Cardiac fibroblast (primary cell): Measurements from ENCODE around the gene CPSF4.
A peak's percentile ranks its signal among the peaks of the same experiment; 100 is the strongest.
"Not testable (repeated sequence)": the region's sequence is repeated elsewhere in the genome, so short reads cannot be mapped to it uniquely, and the experiment has no call there.

Experiments
- DNase-seq, 2 donors: peaks; one replicate each; pipeline versions ENCODE4 v3.0.0 to v3.0.0-alpha.2; 2010; ENCODE audit warnings: low read depth in 2 of 2
- H3K4me3 ChIP-seq, 2 donors: replicated peaks in 1 of 2; 1 replicate in 1 of 2; 2 replicates in 1 of 2; pipeline ENCODE4 v1.5.1; 2011; ENCODE audit warnings: low read depth in 2 of 2, low read length in 2 of 2, mild to moderate bottlenecking in 2 of 2, moderate library complexity in 1 of 2
- TF ChIP-seq, protein P1 (sequence below): IDR thresholded peaks from one replicate; pipeline ENCODE4 v1.5.1; 2011; ENCODE audit warnings: low read depth, mild to moderate bottlenecking, low read length, inconsistent platforms

The CPSF4 gene

GRCh38 chr7:99428972-99429566 is 9.7 kb upstream of the CPSF4 start:
- no peak overlapping the region for H3K4me3 ChIP-seq
- TF ChIP-seq, protein P1, sequence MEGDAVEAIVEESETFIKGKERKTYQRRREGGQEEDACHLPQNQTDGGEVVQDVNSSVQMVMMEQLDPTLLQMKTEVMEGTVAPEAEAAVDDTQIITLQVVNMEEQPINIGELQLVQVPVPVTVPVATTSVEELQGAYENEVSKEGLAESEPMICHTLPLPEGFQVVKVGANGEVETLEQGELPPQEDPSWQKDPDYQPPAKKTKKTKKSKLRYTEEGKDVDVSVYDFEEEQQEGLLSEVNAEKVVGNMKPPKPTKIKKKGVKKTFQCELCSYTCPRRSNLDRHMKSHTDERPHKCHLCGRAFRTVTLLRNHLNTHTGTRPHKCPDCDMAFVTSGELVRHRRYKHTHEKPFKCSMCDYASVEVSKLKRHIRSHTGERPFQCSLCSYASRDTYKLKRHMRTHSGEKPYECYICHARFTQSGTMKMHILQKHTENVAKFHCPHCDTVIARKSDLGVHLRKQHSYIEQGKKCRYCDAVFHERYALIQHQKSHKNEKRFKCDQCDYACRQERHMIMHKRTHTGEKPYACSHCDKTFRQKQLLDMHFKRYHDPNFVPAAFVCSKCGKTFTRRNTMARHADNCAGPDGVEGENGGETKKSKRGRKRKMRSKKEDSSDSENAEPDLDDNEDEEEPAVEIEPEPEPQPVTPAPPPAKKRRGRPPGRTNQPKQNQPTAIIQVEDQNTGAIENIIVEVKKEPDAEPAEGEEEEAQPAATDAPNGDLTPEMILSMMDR = no peak
- DNase-seq = no peak

DNA sequence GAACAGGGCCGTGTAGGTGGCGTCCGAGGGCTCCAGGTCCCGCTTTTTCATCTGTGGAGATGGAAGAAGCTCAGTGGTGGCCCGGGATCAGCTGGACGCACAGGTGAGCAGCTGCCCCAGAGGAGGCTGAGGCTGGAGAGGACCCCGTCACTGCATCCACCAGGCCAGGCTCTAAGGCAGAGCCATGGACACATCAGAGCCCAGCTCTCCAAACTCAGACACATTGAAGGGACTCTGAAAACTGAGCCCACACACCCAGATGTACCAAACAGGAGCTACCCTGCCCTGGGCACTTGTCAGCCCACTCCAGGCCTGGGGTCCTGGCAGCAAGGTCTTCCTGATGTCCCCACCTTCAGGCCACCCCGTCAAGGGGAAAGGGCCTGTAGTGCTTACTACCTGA is 9.0 kb upstream of the CPSF4 start:
- DNase-seq = no peak
- H3K4me3 ChIP-seq = no peak overlapping the region
- TF ChIP-seq, protein P1 = no peak

DNA sequence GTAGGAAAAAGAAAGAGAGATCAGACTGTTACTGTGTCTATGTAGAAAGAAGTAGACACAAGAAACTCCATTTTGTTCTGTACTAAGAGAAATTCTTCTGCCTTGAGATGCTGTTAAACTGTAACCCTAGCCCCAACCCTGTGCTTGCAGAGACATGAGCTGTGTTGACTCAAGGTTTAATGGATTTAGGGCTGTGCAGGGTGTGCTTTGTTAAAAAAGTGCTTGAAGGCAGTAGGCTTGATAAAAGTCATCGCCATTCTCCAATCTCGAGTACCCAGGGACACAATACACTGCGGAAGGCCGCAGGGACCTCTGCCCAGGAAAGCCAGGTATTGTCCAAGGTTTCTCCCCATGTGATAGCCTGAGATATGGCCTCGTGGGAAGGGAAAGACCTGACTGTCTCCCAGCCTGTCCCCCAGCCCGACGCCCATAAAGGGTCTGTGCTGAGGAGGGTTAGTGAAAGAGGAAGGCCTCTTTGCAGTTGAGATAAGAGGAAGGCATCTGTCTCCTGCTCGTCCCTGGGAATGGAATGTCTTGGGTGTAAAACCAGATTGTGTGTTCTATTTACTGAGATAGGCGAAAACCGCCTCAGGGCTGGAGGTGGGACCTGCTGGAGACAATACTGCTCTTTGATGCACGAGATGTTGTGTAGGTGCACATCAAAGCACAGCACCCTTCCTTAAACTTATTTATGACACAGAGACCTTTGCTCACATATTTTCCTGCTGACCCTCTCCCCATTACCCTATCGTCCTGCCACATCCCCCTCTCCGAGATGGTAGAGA is 6.8 kb upstream of the CPSF4 start:
- DNase-seq, H3K4me3 ChIP-seq: not testable (repeated sequence)

- DNase-seq = no peak
- no peak overlapping the region for H3K4me3 ChIP-seq
- TF ChIP-seq, protein P1 = no peak
Observed at GRCh38 chr7:99433158-99433557, 5.6 kb upstream of the CPSF4 start.

DNA sequence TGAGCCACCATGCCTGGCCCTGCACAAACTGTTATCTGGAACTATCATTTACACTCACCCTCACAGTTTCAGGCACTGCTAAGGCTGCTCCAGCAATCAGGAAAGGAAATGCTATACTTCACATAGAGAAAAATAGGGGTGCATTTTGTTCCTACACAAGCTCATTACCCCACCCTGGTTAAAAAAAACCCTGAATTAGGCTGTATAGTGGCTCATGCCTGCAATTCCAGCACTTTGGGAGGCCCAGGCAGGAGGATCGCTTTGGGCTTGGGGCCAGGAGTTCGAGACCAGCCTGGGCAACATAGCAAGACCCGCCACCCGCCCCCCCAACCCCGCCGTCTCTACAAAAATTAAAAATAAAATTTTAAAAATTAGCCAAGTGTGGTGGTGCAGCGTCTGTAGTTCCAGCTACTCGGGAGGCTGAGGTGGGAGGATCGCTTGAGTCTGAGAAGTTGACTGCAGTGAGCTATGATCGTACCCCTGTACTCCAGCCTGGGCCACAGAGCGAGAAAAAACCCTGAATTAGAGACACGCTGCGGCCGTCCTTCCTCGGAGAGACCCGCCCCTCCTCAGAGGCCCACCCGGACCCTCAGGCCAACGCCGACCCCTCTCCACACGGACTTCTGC is 684 bp upstream of the CPSF4 start:
- DNase-seq = no peak
- H3K4me3 ChIP-seq = peak overlapping the region; percentile 97 to 99
- TF ChIP-seq, protein P1 = no peak

DNA sequence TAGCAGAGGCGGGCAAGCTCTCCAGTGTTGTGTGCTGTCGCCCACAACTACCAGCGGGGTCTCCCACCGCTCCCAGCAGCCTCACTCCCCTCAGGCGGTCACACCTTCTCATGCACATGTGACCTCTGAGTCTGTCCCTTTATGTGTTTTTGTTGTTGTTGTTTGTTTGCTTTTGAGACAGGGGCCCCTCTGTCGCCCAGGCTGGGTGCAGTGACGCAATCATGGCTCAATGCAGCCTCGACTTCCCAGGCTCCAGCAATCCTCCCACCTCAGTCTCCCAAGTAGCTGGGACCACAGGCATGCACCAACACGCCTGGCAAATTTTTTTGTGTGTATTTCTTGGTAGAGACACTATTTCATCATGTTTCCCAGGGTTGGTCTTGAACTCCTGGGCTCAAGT is 1.5 kb downstream of the CPSF4 start:
- TF ChIP-seq, protein P1 = no peak
- DNase-seq = peak in 1 of 2 donors; percentile 24
- H3K4me3 ChIP-seq = peak overlapping the region; percentile 97 to 99

DNA sequence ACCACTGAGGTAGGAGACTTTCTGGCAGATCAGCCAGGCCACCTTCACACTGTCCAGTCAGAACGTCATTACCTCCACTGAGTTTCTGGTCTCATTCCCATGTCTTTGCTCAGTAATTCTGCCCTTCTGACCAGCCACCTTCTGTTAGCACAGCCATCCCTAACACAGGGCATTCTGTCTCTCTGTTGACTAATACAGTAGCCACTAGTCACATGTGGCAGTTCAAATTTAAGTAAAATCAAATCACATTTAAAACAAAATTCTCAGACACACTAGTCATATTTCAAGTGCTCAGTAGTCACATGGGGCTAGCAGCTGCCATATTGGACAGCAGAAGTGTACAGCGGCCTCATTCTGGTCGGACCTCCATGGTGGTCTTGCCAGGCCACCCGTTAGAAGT is 7.4 kb downstream of the CPSF4 start:
- no peak for DNase-seq
- TF ChIP-seq, protein P1 = no peak

More for the DNA sequence above, 7.4 kb downstream of the CPSF4 start:
- no peak overlapping the region for H3K4me3 ChIP-seq
